HL-60/S4 (cell line): ENCODE measurements around the gene HMSD.

Source experiments
- in situ Hi-C: fragments of 300-500 bp; cut with MboI; formaldehyde crosslinking; loops from 2 replicates; pipeline ENCODE4 v1.14.3; 2022; ENCODE audit warnings: low sequenced_read_pairs

Gene HMSD

DNA sequence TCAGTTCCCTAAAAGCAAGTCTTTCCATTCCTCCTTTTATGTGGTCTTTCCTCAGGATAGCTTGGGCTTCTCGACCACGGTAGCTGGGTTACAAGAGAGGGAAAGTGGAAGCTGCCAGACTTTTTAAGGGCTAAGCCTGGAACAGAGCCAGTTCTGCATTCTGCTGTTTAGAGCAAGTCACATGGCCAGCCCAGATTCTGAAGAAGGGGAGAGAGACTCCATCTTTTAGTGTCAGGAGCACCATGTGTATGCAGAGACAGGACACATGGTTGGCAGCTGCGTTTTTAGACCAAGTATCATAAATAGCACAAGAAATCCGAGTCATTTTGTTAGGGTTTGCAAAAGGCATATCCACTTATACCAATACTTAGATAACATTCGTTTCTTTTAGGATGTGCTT, 4.7 kb downstream of the HMSD start:
- in situ Hi-C loops: no loop called here

DNA sequence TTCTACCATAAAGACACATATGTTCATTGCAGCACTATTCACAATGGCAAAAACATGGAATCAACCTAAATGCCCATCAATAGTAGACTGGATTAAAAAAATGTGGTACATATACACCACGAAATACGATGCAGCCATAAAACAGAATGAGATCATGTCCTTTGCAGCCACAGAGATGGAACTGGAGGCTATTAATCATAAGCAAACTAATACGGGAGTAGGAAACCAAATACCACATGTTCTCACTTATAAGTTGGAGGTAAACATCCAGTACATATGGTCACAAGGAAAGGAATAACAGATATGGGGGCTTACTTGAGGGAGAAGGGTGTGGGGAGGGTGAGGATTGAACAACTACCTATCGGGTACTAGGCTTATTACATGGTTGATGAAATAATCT, 7.7 kb downstream of the HMSD start:
- in situ Hi-C loops: no loop called here

DNA sequence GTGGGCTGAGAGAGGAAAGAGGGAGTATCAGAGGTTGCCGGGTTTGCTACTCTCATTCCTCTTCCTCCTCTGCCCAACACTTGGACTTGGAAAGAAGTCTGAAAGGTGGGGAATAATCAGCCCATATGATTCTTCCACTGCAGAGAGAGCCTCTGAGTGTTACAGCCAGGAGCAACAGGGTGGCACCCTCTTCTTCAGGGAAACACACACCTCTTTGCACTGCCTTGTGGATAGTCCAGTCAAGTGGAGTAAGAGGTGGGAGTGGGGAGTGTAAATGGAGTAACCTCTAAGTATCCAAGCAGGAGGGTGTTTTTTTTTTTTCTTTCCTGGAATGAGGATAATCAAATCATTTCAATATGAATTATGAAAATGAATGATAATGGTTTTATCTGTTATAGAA, 11.8 kb downstream of the HMSD start:
- in situ Hi-C loops: no loop called here

DNA sequence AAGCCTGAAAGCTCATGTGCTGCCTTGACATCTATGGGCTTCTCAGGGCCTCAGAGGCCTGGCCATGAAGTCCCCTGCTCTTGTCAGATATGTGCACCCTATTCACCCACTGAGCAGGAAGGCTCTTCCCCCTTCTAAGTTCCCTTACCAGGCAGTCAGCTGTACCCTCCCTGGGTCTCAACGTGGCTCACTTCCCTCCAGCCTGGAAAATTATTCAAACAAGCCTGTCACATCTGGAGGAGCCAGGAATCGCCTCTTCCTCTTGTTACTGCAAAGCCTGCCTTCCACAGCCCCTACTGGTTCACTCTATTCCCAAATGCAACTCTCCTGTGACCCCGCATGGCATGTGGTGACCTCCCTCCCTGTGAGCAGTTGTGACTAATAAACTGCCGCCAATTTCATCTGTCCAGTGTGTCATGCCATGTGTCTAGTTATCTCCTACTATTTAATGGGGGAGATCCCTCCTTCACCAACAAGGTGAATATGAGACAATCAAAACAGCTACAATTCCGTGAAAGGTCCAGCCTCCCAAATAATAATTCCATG, 12.4 kb downstream of the HMSD start:
- in situ Hi-C loops: no loop called here

DNA sequence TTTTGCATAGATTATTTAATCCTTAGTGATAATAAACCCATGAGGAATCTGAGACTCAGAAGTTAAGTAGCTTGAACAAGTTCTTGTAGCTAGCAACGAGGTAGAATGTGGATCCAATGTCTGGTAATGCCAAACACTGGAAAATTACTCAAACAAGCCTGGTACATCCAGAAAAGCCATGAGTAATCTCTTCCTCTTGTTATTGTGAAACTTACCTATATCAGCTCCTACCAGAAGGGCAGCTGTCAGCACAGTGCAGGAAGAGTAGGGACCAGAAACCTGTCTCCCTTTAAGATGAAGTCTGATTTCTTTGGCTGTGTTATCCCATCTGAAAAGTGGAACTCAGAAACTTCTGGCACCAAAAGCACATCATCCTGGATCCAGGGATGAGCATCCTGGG, 13.0 kb downstream of the HMSD start:
- in situ Hi-C loops: no loop called here

DNA sequence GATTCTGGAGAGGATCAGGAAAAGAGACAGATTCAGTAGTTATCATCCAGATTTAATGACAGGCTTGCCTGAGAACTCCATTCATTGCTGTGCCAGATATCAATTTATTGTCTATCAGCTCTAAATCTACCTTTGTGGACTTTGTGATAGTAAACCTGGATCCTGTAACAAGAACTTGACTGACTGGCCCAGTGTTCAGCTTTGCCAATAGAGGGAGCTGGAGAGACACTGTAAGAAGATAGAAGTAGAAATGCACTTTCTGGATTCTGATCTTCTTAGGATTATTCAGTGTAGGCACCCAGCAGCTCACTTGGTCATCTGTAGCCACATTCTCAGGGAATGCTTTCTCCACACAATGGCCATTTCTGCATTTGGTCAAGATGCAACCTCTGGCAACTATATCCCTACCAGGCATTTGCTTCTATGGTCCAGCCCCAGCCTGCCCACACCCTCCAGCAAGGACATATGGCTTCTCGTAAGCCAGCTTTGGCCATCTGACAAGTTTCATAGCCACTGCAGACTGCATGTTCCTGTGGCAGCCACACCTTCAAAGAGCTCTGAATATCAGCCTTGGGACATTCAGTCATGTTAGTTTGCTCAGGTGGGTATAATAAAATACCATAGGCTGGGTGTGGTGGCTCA, 14.6 kb downstream of the HMSD start:
- in situ Hi-C loops: no loop called here

DNA sequence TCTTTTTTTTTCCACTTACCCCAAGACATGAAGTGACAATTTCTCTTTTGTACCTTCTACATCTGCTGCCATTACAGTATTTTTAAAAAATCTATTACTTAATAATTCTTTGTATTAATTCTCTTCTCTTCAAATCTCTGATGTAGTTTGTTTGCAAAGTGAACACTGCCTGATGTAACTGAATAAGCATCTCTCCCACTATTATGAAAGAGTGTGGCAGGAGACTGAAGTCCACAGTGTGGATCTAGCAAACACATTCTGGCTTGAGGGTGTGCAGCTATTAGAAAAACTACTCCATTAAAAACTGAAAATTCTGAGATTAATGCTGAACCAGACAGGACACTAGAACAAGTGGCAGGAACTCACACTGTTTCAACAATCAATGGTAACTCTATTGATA, 15.8 kb downstream of the HMSD start:
- in situ Hi-C loops: no loop called here

DNA sequence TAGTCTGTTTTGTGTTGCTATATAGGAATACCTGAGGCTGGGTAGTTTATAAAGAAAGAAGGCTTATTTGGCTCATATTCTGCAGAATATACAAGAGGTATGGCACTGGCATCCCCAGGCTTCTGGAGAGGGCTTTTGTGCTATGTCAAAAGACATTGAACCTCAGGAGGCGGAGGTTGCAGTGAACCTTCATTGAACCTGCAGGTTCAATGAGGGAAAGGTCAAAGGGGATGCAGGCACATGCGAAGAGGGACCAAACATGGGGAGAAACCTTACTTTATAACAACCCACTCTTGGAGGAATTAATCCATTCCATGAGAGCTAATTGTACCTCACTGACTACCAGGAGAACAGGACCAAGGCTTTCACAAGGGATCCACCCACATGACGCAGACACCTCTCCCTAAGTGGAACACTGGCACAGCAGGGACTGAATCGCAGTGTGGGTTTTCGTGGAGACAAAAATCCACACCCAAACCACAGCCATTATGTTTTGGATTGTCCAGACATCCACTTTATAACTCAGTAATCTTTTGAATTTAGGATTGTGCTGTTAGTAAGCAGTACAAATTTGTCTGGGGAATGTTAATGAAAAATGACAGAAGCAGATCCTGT, 16.7 kb downstream of the HMSD start:
- in situ Hi-C loops: no loop called here

DNA sequence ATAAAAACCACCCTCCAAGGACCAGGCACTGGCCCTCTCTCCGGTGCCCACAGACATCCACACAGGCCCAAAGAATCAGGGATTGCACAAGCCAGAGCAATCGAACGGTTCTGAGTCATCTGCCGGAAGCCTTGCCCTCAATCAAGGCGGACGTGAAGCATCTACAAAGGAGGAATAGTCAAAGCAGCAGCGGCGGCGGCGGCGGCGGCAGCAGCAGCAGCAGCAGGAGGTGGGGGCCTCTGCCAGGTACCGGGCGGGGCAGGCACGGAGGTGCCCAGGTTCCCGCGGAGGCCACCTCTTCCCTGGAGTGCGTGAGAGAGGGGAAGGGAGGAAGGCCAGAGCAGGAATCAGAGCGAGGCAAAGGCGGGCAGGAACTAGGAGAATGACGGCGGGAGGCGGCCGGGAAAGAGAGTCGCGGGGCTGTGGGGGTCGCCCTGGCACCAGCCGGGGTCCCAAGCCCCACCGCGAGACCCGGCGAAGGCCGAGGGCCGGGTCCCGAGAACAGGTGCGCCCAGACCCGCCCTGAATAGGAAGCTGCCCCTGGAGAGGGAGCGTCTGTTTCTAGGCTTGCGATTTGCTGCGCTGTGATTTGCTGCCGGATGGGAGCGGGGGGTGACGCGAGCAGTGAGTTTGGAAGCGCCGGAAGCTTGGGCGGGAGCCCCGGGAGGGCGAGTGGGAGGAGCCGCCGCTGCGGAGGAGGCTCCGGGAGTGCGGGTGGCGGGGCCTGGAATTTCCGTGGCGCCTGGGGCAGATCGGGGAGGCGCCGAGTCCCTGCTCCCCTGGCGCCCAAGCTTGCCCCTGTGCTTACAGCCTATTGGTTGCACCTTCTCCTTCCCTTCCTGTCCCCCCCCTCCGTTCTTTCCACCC, 21.1 kb downstream of the HMSD start, which contains the start of gene SERPINB8:
TSS of gene SERPINB8 (plus strand) at position 140 of the 867 bp plus-strand sequence. CDS start 8,228 bp downstream, outside the sequence.
- in situ Hi-C loops: no loop called here

DNA sequence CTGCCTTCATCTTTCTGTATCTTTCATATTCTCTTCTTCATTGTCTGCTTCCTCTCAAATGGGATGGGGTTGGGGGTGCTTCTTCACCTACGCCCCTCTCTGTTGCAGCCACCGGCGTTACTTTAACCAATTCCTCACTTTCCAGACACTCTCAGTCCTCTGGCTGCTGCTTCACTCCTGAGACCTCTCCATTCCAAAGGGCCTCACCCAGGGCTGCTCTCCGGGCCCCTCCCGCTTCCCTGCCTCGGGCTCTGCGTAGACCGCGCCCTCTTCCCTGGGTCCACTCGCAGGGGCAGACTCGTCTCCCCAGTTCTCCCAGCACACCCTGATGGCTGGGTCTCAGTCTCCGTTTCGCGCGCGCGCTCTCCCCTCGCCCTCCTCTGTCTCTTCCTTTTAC, 21.7 kb downstream of the HMSD start:
- in situ Hi-C loops: no loop called here

DNA sequence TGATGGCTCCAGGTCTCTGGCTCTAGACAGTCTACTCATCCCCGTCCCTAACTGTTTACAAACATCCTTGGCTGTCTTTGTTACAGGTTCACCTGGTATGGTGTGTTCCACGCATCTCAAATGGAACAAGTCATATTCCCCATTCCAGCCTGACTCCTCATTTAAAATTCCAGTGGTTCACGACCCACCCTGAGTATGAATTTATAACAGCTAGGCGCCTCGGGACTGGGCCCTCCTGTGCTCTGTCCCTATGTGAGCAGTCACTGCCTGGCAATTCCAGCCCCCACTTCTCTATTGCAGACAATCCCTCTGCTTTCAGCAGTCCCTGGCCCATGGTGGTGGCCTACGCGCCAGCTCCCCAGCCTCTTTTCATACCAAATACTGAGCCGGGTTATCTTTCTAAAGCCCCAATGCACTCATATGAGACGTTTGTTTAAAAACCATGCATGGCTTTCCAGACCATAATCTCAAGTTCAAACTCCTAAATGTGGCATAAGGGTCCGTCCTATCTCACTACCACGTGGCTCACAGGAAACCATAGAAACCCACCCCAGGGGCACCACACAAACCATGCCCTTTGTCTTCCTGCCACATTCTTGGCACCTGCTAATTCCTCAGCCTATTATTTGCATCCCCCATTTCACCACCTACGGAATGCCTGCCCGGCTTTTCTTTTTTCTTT, 22.4 kb downstream of the HMSD start:
- in situ Hi-C loops: no loop called here

DNA sequence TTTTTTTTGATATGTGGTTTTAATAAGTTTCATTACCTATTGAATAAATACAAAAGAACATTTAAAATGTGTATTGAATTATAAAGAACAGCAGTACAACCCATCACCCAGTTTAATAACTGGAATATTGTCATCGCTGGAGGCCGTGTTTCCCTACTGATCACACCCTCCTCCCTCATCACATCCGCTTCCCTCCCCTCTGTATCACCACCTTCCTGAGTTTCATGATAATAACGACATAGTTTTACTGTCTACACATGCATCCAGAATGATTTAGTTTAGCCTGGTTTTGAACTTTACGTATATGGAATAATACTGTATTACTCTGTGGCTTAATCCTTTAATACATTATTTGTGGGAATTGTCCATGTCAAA, 22.9 kb downstream of the HMSD start:
- in situ Hi-C loops: no loop called here

DNA sequence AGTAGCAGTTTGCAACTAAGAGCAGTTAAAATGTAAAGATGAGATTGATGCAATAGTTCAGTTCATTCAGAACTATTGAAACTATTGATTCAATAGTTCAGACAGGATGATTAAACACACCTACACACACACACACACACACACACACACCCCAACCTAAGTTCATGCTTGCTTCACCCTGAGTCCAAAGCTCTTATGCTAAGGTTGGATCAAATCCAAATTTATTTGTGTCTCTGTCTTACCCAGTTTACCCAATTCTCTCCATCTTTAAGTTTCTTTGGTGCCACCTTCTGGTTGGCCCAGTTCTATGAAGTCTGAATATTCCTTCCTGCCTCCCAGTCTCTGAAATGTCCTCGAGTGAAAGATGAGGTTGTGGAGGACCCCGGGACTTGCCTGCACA, 25.9 kb downstream of the HMSD start:
- in situ Hi-C loops: loop anchor here (25.0 kb wide), 2 partner anchors 88 to 463 kb away; partner anchors contain the start of gene SERPINB2

DNA sequence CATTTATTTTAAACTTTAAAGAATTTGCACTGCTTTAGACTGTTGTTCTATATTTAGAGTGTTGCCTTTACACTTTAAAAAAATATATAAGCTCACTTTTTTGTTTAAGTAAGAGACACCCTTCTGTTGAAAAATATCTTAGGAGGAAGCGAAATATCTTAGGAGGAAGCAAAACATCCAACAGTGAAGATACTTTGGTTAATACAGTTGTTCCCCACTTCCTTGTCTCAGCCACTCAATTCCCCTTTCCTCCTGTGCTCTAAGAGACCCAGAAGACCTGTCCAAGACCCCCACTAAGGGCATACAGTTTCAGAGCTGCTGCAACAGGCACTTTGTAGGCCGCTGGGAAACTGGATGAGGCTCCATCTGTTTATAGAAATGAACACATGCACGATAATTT, 26.5 kb downstream of the HMSD start:
- in situ Hi-C loops: loop anchor here (25.0 kb wide), 2 partner anchors 88 to 463 kb away; partner anchors contain the start of gene SERPINB2

DNA sequence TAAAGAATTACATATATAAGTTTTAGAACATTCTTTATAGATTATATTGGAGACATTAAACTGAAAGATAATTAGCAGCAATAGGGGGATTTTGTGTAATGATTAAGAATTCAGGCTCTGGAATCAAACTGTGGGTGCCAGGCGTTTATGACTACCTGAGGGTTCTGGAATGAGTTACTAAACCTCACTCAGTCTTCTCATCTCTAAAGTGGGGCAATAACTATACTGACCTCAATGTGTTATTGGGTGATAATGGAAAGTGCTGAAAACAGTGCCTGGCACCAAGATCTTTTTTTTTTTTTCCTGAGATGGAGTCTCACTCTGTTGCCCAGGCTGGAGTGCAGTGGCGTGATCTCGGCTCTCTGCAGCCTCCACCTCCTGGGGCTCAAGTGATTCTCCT, 27.9 kb downstream of the HMSD start:
- in situ Hi-C loops: loop anchor here (25.0 kb wide), 2 partner anchors 90 to 465 kb away; partner anchors contain the start of gene SERPINB2

DNA sequence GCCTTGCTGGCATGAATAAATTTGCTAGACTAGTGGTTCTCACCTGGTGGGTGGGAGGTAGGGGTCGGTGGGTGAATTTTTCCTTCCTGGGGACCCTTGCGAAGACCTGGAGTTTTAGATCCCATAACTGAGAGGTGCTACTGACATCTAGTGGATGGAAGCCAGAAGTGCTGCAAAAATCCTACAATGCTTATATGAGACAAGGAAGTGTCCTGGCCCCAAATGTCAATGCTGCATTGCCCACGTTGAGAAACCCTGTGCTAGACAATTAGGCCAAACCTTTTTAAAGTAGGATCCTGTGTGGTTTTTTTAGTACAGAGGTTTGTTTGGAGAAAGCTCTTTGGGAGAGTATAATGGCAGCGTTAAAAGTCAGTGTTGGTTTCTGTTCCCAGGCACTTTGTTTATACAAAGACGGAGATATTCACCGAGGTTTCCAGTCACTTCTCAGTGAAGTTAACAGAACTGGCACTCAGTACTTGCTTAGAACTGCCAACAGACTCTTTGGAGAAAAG, 30.4 kb downstream of the HMSD start:
- in situ Hi-C loops: loop anchor here (25.0 kb wide), 2 partner anchors 92 to 467 kb away; partner anchors contain the start of gene SERPINB2

DNA sequence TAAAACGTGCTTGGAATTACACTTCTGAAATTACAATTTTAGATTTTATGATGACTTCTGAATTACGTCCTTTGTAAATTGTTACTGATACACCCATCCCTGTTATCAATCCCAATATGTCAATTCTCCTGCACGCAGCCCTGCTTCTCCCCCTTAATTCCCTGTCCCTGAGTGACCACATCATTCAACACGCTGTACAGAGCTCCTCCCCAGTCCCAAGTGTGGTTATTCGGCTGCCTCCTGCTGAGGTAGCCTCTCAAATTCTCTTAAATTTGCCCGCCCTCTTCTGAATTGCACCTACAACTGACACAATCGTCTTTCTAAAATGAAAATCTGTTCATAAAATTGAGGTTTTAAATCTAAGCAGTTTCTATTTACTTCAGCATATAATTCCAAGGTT, 30.9 kb downstream of the HMSD start:
- in situ Hi-C loops: loop anchor here (25.0 kb wide), 2 partner anchors 93 to 468 kb away; partner anchors contain the start of gene SERPINB2

DNA sequence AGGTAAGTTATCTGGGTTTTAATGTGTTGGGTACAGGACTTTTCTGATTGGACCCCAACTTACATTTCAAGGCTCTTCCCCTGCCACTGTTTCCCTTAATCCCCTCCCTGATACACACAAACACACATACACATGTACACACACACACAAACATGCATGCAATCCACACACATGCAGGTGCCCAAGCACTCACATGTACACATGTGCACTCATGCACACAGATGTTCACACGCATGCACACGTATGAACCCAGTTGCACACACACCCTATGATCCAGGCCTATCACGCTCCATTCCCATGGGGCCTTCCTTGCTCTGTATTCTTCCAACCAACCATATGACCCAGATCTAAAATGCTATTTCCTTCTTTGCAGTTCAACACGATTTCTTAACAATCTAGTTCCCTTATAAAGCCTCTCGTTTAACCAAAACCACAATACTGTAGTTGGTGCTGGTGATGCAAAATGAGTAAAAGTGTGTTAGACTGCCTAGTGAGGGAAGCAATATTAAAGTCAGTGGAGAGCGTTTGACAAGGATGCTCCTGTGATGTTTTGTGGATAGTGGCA, 31.9 kb downstream of the HMSD start:
- in situ Hi-C loops: loop anchor here (25.0 kb wide), 2 partner anchors 94 to 469 kb away; partner anchors contain the start of gene SERPINB2

DNA sequence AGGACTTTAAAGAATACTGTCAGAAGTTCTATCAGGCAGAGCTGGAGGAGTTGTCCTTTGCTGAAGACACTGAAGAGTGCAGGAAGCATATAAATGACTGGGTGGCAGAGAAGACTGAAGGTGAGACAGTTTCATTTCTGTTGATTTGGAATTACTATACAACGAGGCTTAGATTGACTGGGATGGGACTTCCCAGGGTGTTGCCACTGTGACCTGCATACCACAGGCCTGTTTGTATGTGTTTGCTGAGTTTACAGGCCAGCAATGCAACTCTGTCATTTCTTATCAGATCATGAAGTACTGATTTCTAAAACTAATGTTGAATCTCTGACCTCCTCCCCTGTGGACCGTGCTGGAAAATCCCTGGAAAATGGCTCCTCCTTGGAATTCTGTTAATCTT, 32.6 kb downstream of the HMSD start:
- in situ Hi-C loops: loop anchor here (25.0 kb wide), 2 partner anchors 94 to 469 kb away; partner anchors contain the start of gene SERPINB2

DNA sequence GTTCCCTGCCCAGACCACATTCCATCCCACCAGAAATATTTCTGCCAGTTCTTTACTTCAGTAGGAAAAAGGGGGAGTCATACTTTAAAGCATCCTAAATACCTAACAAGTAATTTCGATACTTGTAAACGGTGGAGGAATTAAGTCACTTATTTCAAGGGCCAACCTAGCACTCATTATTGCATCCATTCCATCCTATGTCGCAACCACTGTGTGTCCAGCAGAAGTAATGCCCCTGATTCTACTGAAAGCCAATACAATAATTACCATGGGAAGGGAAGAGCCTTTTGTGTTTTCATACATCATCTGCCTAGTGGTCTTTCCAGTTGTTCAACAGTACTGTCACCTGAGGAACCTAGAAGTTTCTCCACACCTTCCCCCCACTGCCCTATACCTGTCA, 33.3 kb downstream of the HMSD start:
- in situ Hi-C loops: loop anchor here (25.0 kb wide), 2 partner anchors 95 to 470 kb away; partner anchors contain the start of gene SERPINB2
